Raji (cell line): Measurements from ENCODE around the gene FLRT1.

Source experiments
- POLR2A ChIP-seq: IDR thresholded peaks from 2 replicates; pipeline ENCODE4 v1.6.1; 2011; ENCODE audit warnings: low read depth, low read length, control low read depth; ENCODE audit not compliant: insufficient read depth

Gene FLRT1

DNA sequence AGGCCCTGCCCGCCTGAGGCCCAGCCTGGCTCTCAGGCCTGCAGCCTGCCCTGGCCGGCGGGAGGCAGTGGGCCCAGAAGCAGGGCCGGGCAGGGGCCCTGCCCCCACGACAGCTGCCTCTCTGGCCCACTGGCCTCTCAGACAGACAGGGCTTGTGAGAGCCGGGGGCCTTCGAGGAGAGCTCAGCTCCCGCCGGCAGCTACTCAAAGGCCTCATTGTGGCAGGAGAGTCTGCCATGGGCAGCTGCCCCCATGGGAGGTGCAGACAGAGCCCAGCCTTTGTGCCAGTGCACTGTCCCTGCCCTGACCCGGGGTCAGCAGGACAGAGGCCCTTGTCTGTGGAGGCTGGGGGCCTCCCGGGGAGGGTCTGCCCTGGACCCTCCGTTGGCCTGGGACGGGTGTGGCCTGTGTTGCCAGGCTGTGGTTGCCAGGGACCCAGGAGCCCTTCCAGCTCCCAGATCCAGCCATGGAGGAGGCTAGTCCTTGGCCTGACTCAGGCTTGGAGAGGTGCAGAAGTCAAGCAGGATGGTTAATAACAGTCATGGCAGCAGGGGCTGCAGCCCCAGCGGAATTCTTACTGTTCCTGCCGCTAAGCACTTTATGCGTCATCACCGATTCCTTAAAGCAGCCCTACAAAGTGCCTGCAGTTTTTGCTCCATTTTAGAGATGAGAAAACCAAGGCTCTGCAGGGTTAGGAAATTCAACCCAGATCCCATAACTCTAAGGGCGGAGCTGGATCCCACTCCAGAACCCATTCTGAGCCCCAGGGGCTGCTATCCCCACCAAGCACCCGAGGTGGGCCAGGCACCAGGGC, 12.5 kb downstream of the FLRT1 start:
- TF ChIP-seq POLR2A, result no peak

DNA sequence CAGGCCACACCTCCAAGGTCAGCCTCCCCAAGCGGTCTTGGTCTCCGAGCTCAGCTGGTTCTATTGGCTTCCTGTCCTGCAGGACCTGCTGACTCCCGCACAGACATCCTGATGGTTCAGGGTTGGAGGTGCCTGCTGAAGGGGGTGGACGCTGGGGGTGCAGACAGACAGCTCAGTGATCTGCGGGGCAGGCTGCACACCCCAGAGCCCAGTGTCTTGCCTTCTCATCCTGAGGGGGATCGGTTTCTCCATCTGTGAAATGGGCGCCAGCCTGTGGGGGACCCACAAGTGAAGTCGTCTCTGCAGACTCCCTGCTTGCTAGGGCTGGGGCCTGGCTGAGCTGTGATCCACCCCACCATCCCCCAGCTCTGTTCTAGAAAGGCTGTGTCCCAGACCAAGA, 13.8 kb downstream of the FLRT1 start:
- no peak for TF ChIP-seq POLR2A

DNA sequence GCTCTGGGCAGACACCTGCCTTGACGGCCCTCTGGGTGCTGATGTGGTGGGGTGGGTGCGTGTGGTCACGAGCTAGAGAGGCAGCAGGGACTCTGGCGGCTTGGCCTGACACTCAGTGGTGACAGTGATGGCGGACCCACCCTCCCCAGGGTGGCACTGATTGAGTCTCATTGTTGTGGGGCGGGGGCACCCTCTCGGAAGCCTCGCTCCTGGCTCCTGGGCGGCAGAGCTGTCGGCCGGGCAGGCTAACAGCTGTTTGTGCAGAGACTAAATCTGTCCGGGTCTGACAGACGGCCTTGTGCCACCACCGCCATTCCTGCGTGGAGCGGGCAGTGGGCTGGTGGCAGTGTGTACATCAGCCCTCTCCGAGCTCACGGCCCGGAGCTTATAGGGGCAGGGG, 15.6 kb downstream of the FLRT1 start:
- TF ChIP-seq POLR2A, result no peak

DNA sequence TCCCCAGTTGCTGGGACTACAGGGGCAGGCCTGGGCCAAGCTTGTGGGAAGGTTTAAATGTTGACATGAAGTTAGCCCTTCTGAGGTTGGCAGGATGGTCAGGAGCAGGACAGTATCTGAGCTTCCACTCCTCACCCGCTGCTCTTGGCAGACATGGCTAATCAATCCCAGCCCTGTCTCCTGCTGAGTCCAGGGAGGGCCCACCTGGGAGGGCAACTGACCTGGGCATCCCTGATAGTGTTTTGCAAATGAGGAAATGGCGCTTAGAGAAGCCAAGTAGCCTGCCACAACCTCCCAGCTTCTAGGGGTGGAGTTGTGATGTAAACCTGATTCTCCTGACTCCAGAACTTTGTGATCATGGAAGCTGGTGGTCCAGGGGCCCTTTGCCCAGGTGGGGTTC, 16.7 kb downstream of the FLRT1 start:
- TF ChIP-seq POLR2A, result no peak

DNA sequence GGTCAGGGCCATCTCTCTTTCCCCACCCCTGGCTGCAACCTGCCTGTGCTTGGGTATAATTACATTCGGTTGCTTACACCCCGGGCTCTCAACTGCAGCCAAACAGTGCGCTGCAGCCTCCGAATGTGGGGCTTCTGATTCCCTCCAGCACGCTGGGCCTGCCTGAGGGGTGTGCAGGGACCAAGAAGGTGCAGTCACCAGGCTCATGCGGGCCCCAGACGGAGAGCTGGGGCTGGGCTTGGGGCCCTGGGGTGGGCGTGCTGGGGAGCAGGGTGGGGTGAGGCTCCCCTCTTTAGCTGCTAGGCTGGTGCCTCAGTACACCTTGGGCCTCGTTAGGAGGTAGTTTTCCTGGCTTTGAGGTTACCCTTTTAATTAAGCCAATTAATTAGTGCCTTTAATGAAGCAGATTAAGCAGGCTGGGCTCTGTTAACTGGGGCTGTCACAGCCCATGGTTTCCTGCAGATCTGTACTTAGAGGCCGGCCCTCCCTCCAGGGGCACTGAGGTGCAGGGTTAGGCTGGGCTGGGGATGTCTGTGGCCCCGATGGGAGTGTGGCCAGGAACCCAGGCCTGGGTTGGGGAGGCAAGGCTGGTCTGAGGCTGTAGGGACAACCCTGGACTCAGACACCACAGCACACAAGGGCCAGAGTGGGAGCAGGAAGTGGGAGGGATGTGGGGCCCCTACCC, 17.3 kb downstream of the FLRT1 start:
- no peak for TF ChIP-seq POLR2A

DNA sequence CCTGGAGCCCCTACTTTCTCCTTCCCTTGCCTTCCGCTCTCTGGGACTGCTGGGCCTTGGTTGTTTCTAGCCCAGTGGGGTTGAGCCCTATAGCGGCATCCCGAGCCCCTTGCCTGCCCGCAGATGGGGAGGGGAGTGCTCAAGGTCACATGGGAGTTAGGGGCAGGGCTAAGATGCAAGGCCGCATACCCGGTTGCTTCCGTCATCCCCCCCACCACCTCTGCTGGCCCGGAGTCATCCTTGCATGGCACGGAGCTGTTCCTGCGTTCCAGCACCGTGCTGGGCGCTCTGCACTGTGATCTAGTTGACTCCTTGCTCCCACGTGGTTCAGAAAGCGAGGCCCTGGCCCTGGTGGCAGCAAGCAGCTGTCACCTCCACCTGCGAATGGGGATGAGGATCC, 18.0 kb downstream of the FLRT1 start:
- TF ChIP-seq POLR2A, result no peak

DNA sequence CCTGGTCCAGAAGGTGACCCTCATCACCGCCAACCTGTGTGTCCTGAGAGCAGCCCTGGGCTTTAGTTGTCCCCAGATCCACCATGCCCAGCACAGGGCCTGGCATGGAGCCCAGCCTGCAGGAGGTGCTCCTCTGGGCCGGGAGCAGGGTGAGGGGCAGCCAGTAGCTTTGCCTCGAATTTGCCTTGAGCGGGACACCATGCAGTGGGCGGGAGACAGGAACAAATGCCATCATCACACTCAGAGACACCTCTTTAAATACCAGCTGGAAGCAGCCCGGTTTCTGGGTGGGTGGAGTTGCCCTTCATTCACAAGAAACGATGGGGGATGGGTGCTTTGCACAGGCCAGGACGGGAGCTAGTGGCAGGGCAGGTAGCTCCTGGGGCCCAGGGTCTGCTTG, 19.3 kb downstream of the FLRT1 start:
- no peak for TF ChIP-seq POLR2A

DNA sequence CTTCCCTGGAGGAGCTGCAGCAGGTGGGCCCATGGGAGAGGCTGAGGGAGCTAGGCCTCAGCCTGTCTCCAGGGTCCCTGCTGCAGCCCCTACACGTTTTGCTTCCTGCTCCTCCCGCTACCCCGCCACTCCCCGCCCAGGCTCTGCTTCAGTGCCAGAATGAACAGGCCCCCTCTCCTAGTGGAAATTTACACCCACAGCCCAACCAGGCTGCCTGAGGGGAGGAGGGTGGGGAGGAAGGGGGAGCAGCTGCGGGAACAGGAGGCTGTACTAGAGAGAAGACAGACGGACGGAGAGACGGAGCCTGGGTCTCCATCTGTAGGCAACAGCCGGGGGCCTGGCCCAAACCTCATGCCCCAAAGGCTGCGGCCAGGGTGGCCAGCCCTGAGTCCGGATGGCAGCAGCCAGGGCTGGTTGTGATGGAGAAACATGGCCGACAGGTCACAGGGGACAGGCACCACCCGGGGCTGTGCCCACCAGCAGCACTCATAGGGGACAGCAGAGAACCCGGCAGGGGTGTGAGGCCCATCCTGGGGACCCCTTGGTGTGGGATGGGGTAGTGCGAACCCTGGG, 20.6 kb downstream of the FLRT1 start:
- no peak for TF ChIP-seq POLR2A

DNA sequence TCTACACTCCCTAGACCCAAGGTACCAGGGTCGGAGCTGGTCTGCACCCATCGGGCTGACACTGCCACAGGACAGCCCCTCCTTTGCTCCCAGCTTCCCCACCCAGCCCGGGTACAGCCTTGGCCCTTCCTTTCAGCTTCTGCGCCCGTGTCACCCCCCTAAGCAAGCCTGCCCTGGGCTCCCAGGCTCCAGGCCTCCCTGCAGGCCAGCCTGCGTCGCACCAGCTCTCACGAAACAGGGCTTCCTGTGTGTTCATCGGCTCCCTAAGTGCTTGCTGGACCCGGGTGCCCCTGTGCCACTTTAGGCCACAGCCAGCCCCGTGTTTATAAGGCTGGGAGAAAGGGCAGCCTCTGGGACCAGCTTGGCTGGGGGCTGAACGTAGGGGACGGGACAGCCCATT, 21.1 kb downstream of the FLRT1 start:
- TF ChIP-seq POLR2A, result no peak

DNA sequence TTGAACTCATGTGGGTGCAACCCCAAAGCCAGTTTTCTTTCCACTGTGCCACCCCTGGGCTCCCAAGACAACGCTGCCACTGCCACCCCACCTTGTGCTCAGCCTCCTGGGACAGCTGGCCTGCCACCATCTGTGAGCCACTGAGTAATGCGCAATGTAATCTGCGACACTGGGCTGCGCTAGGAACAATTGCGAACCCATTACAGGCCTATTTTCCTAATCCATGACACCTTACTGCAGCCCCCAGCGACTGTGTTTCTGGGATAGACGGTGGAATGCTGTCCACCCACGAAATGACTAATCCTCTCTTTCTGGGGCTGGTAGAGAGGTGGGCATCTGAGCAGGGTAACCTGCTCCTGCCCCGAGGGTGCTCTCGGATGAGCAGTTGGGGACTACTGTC, 22.2 kb downstream of the FLRT1 start:
- no peak for TF ChIP-seq POLR2A

DNA sequence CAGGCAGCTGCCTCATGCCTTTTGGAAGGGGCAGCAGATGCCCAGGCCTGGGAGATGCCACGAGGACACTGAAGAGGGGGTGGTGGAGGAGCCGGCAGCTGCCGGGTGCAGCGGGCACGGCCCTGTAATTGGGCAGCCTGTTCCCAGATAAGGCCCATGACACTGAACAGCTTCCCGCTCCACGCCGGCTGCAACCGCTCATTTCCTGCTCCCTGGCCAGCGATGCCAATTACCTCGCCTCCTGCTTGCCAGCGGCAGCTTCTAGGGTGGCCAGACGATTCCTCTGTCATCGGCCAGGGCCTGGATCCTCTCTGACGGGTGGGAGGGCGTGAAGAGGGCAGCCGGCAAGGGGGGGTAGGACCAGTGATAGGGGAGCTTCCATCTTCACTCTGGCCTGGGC, 22.8 kb downstream of the FLRT1 start:
- no peak for TF ChIP-seq POLR2A

DNA sequence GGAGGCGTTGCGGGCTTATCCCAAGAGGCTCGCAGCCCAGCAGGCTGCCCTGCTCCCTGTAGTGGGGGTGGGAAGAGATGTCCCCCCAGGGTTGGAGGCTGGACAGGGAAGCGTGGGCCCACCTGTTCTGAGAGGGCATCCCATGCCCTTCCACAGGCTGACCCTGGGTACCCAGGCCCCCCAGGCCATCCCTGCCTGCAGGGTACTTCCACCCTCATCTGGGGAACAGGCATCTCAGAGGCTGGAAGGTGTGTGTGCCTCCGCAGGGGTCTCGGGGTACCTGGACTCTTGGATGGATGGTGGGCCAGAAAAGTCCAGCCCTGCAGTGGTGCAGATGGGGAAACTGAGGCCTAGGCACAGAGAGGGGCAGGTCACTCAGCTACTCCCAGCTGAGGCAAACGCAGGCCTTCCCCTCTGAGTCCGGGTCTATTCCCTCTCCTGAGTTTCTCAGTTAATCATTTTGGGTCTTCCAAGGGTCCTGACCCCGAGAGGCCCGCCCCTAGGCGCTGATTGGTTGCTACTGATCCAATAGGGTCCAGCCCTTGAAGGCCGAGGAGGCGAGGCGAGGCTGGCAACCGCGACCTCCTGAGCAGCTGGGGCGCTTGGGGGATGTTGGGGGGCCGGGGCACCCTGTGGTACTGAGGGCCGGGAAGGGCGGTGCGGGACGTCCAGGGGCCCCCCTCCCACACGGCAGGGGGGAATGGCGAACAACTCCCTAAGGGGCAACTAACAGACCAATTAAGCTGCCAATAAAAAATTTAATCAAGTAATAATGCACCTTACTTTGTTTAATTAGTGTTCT, 23.8 kb downstream of the FLRT1 start:
- TF ChIP-seq POLR2A, result no peak

DNA sequence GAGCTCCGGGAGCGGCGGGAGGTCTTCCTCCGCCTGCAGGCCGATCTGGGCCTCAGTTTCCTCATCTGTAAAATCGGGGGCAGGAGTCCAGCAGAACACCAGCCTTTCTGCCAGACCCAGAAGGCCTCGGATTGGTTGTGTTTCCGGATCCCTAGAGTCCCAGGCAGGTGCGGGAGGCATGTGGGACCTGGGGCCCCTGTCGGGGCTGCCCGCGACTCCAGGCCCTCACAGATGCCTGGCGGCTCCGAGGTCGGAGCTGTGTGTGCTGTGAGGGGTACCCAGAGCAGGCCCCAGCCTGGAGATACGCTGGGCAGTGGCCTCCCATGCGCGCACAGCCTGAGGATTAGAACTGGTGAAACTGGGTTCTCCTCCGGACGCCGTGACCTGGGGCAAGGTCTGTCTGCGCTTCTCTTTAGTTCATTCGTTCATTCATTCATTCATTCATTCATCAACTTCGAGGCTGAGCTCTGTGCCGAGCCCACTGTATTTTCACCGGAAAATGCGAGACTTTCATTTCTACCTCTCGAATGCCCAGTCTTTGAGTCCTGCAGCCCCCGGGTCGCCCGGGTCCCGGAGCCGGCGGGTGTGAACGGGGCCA, 24.6 kb downstream of the FLRT1 start:
- no peak for TF ChIP-seq POLR2A

DNA sequence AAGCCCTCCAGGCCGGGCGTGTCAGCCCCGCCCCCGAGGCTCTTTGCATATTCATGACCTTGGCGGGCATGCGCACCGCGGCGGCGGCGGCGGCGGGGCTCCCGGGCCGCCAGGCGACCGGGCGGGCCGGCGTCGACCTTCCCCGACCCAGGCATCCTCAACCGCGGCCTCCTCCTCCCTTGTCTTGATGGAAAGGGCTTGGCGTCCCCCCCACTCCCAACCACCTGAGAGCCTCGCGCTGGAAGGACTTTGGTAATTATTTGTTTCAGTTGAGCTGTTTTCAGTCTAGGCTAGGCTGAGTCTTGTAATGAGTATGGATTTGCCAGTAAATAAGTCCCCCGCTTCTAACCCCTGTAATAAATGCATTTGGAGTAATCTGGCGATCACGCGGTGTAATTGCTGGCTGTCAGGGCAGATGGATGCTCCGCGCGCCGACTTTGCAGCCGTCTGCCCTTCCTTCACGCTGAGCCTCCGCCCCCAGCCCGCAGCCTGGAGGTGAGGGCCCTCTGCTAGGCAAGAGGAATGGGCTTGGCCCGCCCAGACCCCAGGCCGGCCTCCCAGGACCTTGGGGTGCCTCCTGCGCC, 25.2 kb downstream of the FLRT1 start:
- TF ChIP-seq POLR2A, result 0 out of 2 replicates have a peak, but pooled peaks have one; percentile 20
